Common myeloid progenitor, CD34-positive (primary cell): Measurements from ENCODE around the gene HMGXB3.

Experiments
- CTCF ChIA-PET: fragments of 350-600 bp; sonication (Branson Sonifier 250); formaldehyde crosslinking; loops from one replicate; lab custom pipeline; 2021; ENCODE audit warnings: antibody characterized with exemption; lab: Charles Lee
- POLR2A ChIA-PET: fragments of 350-600 bp; sonication (Branson Sonifier 250); formaldehyde crosslinking; loops from one replicate; lab custom pipeline; 2021; ENCODE audit warnings: antibody characterized with exemption; lab: Charles Lee
- DNase-seq, 3 donors: peaks; one replicate each; pipeline versions ENCODE4 v3.0.0 to v3.0.0-alpha.2; 2013
- H3K27ac ChIP-seq, 2 experiments: 1 replicate in 1 of 2; 2 replicates in 1 of 2; pipeline ENCODE4 v1.7.0; 2013; ENCODE audit warnings: inconsistent platforms in 2 of 2, low read length in 2 of 2, mild to moderate bottlenecking in 2 of 2, low read depth in 1 of 2, moderate library complexity in 1 of 2; ENCODE audit not compliant: severe bottlenecking in 2 of 2, insufficient read depth in 1 of 2, poor library complexity in 1 of 2
- H3K27me3 ChIP-seq, 5 experiments: replicated peaks in 2 of 5; 1 replicate in 3 of 5; 2 replicates in 2 of 5; pipeline versions ENCODE4 v1.6.1 to v1.7.0; 2013; ENCODE audit warnings: low read length in 4 of 5, mild to moderate bottlenecking in 2 of 5, moderate library complexity in 2 of 5, inconsistent platforms in 1 of 5; ENCODE audit not compliant: insufficient read depth in 5 of 5, control insufficient read depth in 4 of 5
- H3K36me3 ChIP-seq, 4 experiments: 1 replicate in 2 of 4; 2 replicates in 2 of 4; pipeline versions ENCODE4 v1.6.1 to v1.7.0; 2013; ENCODE audit warnings: low read length in 3 of 4, control low read depth in 1 of 4, mild to moderate bottlenecking in 1 of 4; ENCODE audit not compliant: control insufficient read depth in 4 of 4, insufficient read depth in 4 of 4
- H3K4me1 ChIP-seq, 4 experiments: 1 replicate in 3 of 4; 2 replicates in 1 of 4; pipeline versions ENCODE4 v1.6.1 to v1.7.1; 2013; ENCODE audit warnings: low read length in 3 of 4, mild to moderate bottlenecking in 3 of 4, control low read depth in 1 of 4, inconsistent platforms in 1 of 4, moderate library complexity in 1 of 4; ENCODE audit not compliant: control insufficient read depth in 4 of 4, insufficient read depth in 4 of 4; ENCODE audit errors: control extremely low read depth in 1 of 4
- H3K4me3 ChIP-seq, 7 experiments: 1 replicate in 4 of 7; 2 replicates in 3 of 7; pipeline versions ENCODE4 v1.5.1 to v1.7.0; 2013; ENCODE audit warnings: mild to moderate bottlenecking in 7 of 7, low read length in 6 of 7, moderate library complexity in 6 of 7, inconsistent platforms in 2 of 7, low read depth in 2 of 7, control low read depth in 1 of 7; ENCODE audit not compliant: insufficient read depth in 4 of 7, control insufficient read depth in 1 of 7; ENCODE audit errors: extremely low read depth in 1 of 7
- H3K9me3 ChIP-seq, 5 experiments: 1 replicate in 4 of 5; 2 replicates in 1 of 5; pipeline versions ENCODE4 v1.6.1 to v1.7.1; 2013; ENCODE audit warnings: low read length in 4 of 5, mild to moderate bottlenecking in 2 of 5, inconsistent platforms in 1 of 5, low read depth in 1 of 5, moderate library complexity in 1 of 5; ENCODE audit not compliant: control insufficient read depth in 4 of 5, insufficient read depth in 2 of 5; ENCODE audit errors: control extremely low read depth in 1 of 5
- WGBS: methylation state at CpG from one replicate; pipeline ENCODE4 v1.1.5; 2013; ENCODE audit not compliant: insufficient coverage; 5-methylcytosine and 5-hydroxymethylcytosine counted together

Gene HMGXB3

DNA sequence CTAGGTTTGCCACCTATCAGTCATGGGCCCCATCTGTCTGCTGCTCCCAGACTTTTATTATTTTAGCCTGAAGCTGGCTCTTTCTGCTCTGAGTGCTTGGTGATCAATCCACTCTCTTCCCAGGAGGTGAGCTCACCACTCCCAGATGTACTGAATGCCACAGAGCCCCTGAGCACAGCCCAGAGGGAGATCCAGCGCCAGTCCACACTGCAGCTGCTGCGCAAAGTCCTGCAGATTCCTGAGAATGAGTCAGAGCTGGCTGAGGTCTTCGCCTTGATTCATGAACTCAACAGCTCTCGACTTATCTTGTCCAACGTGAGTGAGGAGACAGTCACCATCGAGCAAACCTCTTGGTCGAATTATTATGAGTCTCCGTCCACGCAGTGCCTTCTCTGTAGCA is 36.0 kb downstream of the HMGXB3 start:
- ChIA-PET CTCF (interaction anchor here (1.0 to 3.7 kb wide), 4 partner anchors 8 to 85 kb away, joined by 3 to 14 read pairs (median 6); no protein-coding TSS in a partner anchor), POLR2A (interaction anchor here (0.5 kb wide), 1 partner anchor 448 kb away, joined by 3 read pairs; no protein-coding TSS in a partner anchor)
- Histone ChIP-seq H3K36me3 (peaks cover 32 to 96% (median 84%) of the 10 kb centered on the region in 4 experiments), H3K27me3 (no peaks in the 10 kb centered on the region), H3K27ac (no peak overlapping the region), H3K9me3 (no peaks in the 10 kb centered on the region), H3K4me1 (no peaks in the 10 kb centered on the region), H3K4me3 (no peak overlapping the region)
- DNase-seq: no peak
- 100% methylated on average over 9 of the region's 9 CpGs for WGBS

DNA sequence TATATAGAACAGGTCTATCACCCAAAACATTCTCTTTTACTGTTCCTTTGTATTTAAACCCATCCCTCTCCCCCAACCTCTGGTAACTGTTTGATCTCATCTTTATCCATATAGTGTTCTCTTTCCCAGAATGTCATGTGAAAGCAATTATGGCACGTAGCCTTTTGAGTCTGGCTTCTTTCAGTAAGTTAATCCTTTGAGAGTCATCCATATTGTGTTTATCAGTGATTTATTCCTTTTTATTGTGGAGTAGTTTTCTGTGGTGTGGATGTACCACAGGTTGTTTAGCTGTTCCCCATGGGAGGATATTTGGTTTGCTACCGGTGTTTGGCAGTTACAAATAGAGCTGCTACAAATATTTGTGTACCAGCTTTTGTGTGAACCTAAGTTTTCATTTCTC is 38.0 kb downstream of the HMGXB3 start:
- no peak for DNase-seq
- ChIA-PET POLR2A (no interaction called here), CTCF (interaction anchor here (1.0 to 1.5 kb wide), 5 partner anchors 10 to 88 kb away, joined by 3 to 5 read pairs (median 3); no protein-coding TSS in a partner anchor)
- peaks cover 4 to 15% (median 5%) of the 10 kb centered on the region in 4 experiments for H3K4me1 ChIP-seq
- no peaks in the 10 kb centered on the region for H3K27me3 ChIP-seq
- peaks cover 23 to 96% (median 78%) of the 10 kb centered on the region in 4 experiments for H3K36me3 ChIP-seq
- WGBS: no CpG with 5 or more reads among the region's 2 CpGs
- no peaks in the 10 kb centered on the region for H3K9me3 ChIP-seq
- H3K27ac ChIP-seq: no peak overlapping the region
- H3K4me3 ChIP-seq: no peak overlapping the region

DNA sequence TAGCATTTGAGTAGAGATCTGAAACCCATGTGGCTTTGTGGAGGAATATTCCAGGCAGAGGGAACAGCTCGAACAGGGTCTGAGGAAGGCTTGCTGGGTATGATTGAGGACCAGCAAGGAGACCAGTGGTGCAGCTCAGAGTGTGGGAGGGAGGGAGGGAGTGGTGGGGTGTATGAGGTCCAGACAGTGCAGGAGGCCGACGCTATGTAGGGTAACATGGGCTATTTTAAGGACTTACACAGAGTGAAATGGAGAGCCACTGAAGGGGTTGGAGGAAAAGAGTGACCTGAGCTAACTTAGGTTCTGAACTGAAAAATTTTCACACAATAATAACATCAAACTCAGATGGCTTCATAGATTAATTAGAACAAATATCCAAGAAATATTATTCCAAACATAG is 41.9 kb downstream of the HMGXB3 start:
- DNase-seq: no peak
- H3K27ac ChIP-seq: no peak overlapping the region
- 100% methylated on average over 1 of the region's 3 CpGs for WGBS
- no peaks in the 10 kb centered on the region for H3K9me3 ChIP-seq
- H3K27me3 ChIP-seq: no peaks in the 10 kb centered on the region
- ChIA-PET POLR2A (no interaction called here), CTCF (interaction anchor here (0.9 to 4.9 kb wide), 8 partner anchors 15 to 216 kb away, joined by 3 to 70 read pairs (median 5); no protein-coding TSS in a partner anchor)
- peaks cover 4 to 32% (median 15%) of the 10 kb centered on the region in 4 experiments for H3K4me1 ChIP-seq
- peaks cover 17 to 87% (median 65%) of the 10 kb centered on the region in 4 experiments for H3K36me3 ChIP-seq
- no peak overlapping the region for H3K4me3 ChIP-seq

DNA sequence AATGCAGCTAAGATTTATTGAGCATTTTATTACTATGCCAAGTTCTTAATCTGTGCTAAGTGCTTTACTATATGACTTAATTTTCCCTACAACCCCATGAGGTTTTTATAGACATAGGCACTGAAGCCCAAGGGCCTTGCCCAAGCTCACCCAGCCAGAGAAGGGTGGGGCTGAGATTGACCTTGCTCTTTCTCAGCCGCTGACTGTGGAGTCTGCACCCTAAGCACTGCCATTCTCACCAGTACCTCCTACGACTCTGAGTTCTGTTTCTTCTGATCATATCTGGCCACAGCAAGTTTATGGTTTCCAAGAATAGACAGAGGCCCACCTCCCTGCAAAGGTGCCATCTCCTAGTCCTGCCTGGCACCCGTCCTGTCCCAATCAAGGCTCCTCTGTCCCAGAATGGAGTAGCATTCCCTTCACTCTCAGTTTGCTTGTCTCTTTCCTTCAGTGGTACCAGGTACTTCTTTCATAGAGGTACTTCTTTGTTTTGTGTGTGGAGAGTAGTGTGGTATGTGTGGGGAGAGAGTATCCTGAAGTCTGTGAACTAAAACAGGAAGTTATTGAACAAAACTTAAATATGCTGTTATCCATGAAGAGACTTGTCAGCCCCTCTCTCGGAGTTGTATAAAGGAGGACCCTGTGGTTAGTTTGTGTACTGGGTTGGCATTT is 43.3 kb downstream of the HMGXB3 start:
- no peak overlapping the region for H3K27ac ChIP-seq
- CTCF ChIA-PET: interaction anchor here (0.7 to 4.9 kb wide), 13 partner anchors 9 to 217 kb away, joined by 3 to 70 read pairs (median 3); no protein-coding TSS in a partner anchor
- H3K36me3 ChIP-seq: peaks cover 19 to 87% (median 67%) of the 10 kb centered on the region in 4 experiments
- no peaks in the 10 kb centered on the region for H3K9me3 ChIP-seq
- 30% methylated on average over 4 of the region's 4 CpGs for WGBS
- POLR2A ChIA-PET: interaction anchor here (1.0 to 1.6 kb wide), 2 partner anchors 38 to 46 kb away, joined by 3 read pairs; no protein-coding TSS in a partner anchor
- peak in 2 of 3 donors; percentile 76 to 79 for DNase-seq
- peak overlapping the region in 3 of 7 experiments; percentile 2 to 41 (median 10) for H3K4me3 ChIP-seq
- H3K4me1 ChIP-seq: peaks cover 4 to 32% (median 15%) of the 10 kb centered on the region in 4 experiments
- no peaks in the 10 kb centered on the region for H3K27me3 ChIP-seq

DNA sequence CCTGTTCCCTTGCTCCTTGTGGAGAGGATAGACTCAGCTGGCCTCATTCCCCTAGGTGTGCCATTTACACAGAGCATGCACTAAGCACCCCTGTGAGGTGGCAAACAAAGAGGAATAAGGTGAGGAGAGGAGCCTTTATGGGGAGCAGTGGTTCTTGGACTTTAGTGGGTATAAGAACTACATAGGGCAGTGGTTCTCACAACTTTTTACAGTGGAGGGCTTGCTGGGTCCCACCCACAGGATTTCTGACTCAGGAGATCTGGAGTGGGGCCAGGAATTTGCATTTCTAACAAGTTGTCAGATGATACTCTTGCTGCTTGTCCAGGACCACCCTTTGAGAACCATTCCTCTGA is 43.8 kb downstream of the HMGXB3 start:
- POLR2A ChIA-PET: interaction anchor here (1.0 to 1.6 kb wide), 2 partner anchors 38 to 46 kb away, joined by 3 read pairs; no protein-coding TSS in a partner anchor
- CTCF ChIA-PET: interaction anchor here (1.0 to 4.9 kb wide), 9 partner anchors 9 to 174 kb away, joined by 3 to 70 read pairs (median 3); no protein-coding TSS in a partner anchor
- Histone ChIP-seq H3K36me3 (peaks cover 22 to 88% (median 69%) of the 10 kb centered on the region in 4 experiments), H3K4me1 (peaks cover 4 to 32% (median 15%) of the 10 kb centered on the region in 4 experiments), H3K4me3 (peak overlapping the region in 2 of 7 experiments; percentile 2 to 41), H3K27ac (no peak overlapping the region), H3K27me3 (no peaks in the 10 kb centered on the region), H3K9me3 (no peaks in the 10 kb centered on the region)
- no peak for DNase-seq

DNA sequence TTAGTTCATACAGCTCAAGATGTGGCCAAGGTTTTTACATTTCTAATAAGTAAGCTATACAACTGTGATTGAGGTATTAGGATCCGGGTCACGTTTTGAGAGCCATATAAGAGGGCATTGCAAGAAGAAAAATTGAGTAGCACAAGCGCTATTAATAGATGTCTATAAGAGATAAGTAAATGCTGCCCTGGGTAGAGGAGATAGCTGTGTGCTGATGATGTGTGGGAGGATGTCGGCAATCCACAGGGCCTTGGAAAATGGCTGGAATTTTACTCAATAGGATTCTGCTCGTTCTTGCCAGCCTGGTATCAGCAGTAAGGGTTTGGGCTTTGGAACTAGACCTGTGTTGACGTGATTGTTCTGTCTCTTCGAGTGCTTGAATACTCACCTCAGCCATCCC is 44.2 kb downstream of the HMGXB3 start:
- ChIA-PET CTCF (interaction anchor here (1.0 to 4.9 kb wide), 15 partner anchors 9 to 280 kb away, joined by 3 to 70 read pairs (median 3); no protein-coding TSS in a partner anchor), POLR2A (interaction anchor here (1.0 to 1.6 kb wide), 2 partner anchors 37 to 45 kb away, joined by 3 read pairs; no protein-coding TSS in a partner anchor)
- no peak for DNase-seq
- Histone ChIP-seq H3K4me1 (peaks cover 4 to 33% (median 15%) of the 10 kb centered on the region in 4 experiments), H3K27ac (no peak overlapping the region), H3K4me3 (peak overlapping the region in 1 of 7 experiments; percentile 41), H3K27me3 (no peaks in the 10 kb centered on the region), H3K9me3 (no peaks in the 10 kb centered on the region), H3K36me3 (peaks cover 22 to 89% (median 70%) of the 10 kb centered on the region in 4 experiments)
- 88% methylated on average over 6 of the region's 7 CpGs for WGBS
